ENCODE data around the gene SULT1A2.
"Not testable (repeated sequence)": the region's sequence is repeated elsewhere in the genome, so short reads cannot be mapped to it uniquely, and the experiment has no call there.

SULT1A2 gene

DNA sequence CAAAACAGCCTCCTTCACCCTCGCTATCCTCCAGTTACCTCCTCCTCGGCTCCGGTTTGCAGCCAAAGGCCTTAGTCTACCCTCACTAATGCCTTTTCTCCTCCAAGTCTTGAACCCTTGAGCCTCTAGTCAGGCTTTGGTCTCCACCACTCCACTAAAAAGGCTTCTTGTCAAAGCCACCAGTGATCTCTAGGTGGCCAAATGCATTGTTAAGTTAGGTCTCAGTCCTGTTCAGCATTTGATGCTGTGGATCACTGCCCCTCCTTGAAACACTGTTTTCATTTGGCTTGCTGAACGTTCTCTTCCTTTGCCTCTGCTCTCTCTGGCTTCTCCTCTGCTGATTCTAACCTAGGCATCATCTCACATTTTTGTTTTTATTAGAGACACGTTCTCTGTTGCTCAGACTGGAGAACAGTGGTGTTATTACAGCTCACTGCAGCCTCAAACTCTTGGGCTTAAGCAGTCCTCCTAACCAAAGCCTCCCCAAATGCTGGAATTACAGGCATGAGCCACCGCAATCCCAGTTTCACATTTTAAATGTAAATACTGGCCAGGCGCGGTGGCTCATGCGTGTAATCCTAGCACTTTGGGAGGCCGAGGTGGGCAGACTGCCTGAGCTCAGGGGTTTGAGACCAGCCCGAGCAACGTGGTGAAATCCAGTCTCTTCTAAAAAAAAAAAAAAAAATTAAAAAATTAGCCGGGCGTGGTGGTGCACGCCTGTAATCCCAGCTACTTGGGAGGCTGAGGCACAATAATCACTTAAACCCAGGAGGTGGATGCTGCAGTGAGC lies 42.0 kb downstream of the SULT1A2 start:
- TF ChIP-seq, protein P1, sequence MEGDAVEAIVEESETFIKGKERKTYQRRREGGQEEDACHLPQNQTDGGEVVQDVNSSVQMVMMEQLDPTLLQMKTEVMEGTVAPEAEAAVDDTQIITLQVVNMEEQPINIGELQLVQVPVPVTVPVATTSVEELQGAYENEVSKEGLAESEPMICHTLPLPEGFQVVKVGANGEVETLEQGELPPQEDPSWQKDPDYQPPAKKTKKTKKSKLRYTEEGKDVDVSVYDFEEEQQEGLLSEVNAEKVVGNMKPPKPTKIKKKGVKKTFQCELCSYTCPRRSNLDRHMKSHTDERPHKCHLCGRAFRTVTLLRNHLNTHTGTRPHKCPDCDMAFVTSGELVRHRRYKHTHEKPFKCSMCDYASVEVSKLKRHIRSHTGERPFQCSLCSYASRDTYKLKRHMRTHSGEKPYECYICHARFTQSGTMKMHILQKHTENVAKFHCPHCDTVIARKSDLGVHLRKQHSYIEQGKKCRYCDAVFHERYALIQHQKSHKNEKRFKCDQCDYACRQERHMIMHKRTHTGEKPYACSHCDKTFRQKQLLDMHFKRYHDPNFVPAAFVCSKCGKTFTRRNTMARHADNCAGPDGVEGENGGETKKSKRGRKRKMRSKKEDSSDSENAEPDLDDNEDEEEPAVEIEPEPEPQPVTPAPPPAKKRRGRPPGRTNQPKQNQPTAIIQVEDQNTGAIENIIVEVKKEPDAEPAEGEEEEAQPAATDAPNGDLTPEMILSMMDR (IDR thresholded peaks at IDR 0.05; ENCODE audit: low read depth, low read length), result no peak
- in situ Hi-C loops (cut with HindIII; ENCODE audit: low sequenced_read_pairs), result no loop called here

DNA sequence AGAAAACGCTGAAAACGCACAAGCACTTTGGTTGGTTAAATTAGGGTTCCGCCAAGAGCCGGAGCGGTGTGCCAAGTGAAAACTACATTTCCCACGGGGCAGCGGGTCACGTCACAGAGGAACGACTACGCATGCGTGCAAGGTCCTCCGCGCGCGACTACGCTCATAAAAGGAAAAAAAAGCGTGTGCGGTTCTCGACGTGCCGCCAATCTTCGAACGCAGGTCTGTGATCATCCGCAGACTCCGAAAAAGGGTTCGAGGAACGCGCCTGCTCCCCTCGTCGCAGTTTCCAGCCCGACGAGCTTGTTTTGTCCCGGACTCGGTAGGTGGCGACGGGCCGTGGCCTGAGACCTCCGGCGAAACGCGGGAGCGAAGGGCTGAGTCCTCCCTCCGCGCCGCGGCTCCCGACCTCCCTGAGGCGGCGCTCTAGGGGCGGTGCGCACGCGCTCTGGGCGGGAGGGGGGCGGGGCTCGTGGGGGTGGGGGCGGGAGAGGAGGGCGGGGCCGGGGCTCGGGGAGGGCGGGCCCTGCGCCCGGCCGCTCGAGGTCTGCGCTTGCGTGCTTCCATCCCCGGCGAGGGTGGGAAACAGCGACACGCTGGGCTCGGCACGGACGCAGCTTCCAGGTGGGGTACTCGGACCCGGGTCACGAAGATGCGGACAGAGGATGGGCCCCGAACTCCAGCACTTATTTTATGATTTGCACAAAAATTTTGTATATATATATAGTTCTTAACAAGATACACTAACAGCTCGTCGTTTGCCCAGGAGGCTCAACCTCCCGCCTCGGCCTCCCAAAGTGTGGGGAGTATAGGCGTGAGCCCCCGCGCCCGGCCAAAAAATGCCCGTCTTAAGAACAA lies 42.8 kb downstream of the SULT1A2 start, which contains the start of gene SGF29:
Gene SGF29, plus strand, starts transcription at position 145 of the 858 bp plus-strand sequence. CDS start 27,150 bp downstream, outside the sequence.
- in situ Hi-C loops (cut with HindIII; ENCODE audit: low sequenced_read_pairs), result no loop called here
- DNase-seq (ENCODE audit: low read depth, low spot score), result peak; percentile 93
- TF ChIP-seq, protein P1 (IDR thresholded peaks at IDR 0.05; ENCODE audit: low read depth, low read length), result peak; percentile 27
- peak within 1 kb of the TSS; percentile 79 for H3K4me3 ChIP-seq (ENCODE audit: low read depth, low read length)

More for the DNA sequence above, 42.0 kb downstream of the SULT1A2 start:
- H3K4me3 ChIP-seq (ENCODE audit: low read depth, low read length), result peak overlapping the region; percentile 54
- DNase-seq (ENCODE audit: low read depth, low spot score), result no peak

DNA sequence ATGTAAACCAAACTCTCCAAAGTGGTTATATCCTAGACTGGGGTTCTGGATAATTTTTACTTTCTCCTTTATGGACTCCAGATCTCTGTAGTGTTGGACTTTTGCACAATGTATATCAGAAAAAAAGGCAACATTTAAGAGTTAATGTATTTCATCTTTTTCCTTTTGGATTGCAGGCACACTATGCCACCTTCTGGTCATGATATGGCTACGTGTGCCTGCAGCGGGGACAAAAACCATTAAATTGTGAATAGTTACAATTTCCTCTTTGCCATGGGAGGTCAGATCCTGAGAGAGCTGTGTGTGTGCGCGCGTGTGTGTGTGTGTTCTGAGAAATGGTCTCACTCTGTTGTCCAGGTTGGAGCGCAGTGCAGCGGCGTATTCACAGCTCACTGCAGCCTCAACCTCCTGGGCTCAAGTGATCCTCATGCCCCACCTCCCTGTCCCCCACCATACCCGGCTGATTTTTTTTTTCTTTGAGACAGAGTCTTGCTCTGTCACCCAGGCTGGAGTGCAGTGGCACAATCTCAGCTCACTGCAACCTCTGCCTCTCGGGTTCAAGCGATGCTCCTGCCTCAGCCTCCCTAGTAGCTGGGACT lies 47.5 kb downstream of the SULT1A2 start:
- no peak overlapping the region for H3K4me3 ChIP-seq (ENCODE audit: low read depth, low read length)
- peak; percentile 38 for DNase-seq (ENCODE audit: low read depth, low spot score)
- TF ChIP-seq, protein P1 (IDR thresholded peaks at IDR 0.05; ENCODE audit: low read depth, low read length), result peak; percentile 55
- in situ Hi-C loops (cut with HindIII; ENCODE audit: low sequenced_read_pairs), result no loop called here

DNA sequence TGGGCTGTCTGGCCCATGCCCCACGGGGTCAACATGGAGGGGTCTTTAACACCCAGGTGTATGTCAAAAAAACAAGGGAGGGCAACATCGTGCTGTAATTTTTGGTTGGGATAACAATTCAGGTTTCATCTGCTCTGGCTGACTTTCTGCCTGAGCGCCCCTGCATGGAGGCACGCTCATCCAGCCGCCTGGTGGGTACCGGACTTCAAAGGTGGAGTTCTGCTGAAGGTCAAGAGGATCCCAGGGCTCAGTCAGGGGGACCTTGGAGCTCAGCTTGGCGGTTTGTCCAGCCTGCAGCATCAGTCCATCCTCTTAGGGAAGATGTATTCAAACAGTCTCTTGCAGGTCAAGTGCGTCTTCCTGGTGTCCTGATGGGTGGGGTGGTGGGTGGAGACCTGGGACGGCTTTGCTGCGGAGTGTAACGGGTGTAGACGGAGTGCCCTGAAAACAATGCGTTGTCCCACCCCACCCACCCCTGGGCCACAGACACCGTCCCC lies 48.5 kb downstream of the SULT1A2 start:
- in situ Hi-C loops (cut with HindIII; ENCODE audit: low sequenced_read_pairs), result no loop called here
- no peak for DNase-seq (ENCODE audit: low read depth, low spot score)
- no peak overlapping the region for H3K4me3 ChIP-seq (ENCODE audit: low read depth, low read length)
- TF ChIP-seq, protein P1 (IDR thresholded peaks at IDR 0.05; ENCODE audit: low read depth, low read length), result no peak

DNA sequence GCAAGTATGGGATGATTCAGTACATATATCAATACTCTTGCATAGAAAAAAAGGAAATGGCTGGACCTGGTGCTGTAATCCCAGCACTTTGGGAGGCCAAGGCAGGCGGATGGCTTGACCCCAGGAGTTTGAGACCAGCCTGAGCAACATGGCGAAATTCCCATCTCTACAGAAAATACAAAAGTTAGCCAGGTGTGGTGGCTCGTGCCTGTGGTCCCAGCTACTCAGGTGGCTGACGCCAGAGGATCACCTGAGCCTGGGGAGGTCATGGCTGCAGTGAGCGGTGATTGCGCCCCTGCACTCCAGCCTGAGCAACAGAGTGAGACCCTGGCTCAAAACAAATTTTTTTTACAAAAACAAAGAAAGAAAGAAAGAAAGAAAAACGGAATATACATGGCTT lies 50.2 kb downstream of the SULT1A2 start:
- TF ChIP-seq, protein P1 (IDR thresholded peaks at IDR 0.05; ENCODE audit: low read depth, low read length), result no peak
- H3K4me3 ChIP-seq (ENCODE audit: low read depth, low read length), result no peak overlapping the region
- DNase-seq (ENCODE audit: low read depth, low spot score), result no peak
- in situ Hi-C loops (cut with HindIII; ENCODE audit: low sequenced_read_pairs), result no loop called here

DNA sequence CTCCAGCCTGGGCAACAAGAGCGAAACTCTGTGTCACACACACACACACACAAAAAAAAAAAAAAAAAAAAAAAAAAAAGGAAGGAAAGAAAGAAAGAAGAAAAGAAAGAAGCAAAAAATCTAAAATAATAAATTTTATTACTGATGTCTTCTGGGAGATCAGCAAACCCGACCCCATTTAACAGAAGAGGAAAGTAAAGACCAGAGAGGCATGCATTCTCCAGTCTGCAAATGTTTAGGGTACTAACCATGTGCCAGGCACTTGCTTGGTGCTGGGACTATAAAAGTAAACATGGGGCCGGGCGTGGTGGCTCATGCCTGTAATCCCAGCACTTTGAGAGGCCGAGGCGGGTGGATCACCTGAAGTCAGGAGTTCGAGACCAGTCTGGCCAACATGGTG lies 50.9 kb downstream of the SULT1A2 start:
- in situ Hi-C loops (cut with HindIII; ENCODE audit: low sequenced_read_pairs); H3K4me3 ChIP-seq (ENCODE audit: low read depth, low read length); DNase-seq (ENCODE audit: low read depth, low spot score): not testable (repeated sequence)
